ENCODE measurements around the gene KBTBD4. TPM values are rescaled to one million over a fixed set of nuclear protein-coding genes. Genes with fewer than 3 reads are reported as not detected.

The KBTBD4 gene
- total and polyA plus RNA-seq, 2 of the 13 experiments (the other 11 are each of a cell fraction or from before 2014, with no cell fraction given), result 8.5 to 12.8 TPM

GRCh38 chr11:47533690-47534151, 45.0 kb downstream of the KBTBD4 start:
- H4K20me1 ChIP-seq (ENCODE audit: insufficient read depth, low read length), result peaks cover 52% of the 10 kb centered on the region
- TF ChIP-seq ZNF280B (CRISPR knock-in tag; IDR thresholded peaks at IDR 0.05; ENCODE audit: borderline replicate concordance) (no peak), PHF21A (CRISPR knock-in tag; IDR thresholded peaks at IDR 0.05) (no peak), ZNF737 (CRISPR knock-in tag; IDR thresholded peaks at IDR 0.05; ENCODE audit: borderline replicate concordance) (no peak), ZNF724P (CRISPR knock-in tag; IDR thresholded peaks at IDR 0.05; ENCODE audit: borderline replicate concordance) (no peak), FOSL2 (CRISPR knock-in tag; IDR thresholded peaks at IDR 0.05) (no peak), UBTF (CRISPR knock-in tag; IDR thresholded peaks at IDR 0.05) (no peak), AHDC1 (CRISPR knock-in tag; IDR thresholded peaks at IDR 0.05; ENCODE audit: borderline replicate concordance) (no peak)
- TF ChIP-seq, protein P1, sequence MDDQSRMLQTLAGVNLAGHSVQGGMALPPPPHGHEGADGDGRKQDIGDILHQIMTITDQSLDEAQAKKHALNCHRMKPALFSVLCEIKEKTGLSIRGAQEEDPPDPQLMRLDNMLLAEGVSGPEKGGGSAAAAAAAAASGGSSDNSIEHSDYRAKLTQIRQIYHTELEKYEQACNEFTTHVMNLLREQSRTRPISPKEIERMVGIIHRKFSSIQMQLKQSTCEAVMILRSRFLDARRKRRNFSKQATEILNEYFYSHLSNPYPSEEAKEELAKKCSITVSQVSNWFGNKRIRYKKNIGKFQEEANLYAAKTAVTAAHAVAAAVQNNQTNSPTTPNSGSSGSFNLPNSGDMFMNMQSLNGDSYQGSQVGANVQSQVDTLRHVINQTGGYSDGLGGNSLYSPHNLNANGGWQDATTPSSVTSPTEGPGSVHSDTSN (CRISPR knock-in tag; IDR thresholded peaks at IDR 0.05; ENCODE audit: borderline replicate concordance), result no peak
- TF ChIP-seq, protein P2, sequence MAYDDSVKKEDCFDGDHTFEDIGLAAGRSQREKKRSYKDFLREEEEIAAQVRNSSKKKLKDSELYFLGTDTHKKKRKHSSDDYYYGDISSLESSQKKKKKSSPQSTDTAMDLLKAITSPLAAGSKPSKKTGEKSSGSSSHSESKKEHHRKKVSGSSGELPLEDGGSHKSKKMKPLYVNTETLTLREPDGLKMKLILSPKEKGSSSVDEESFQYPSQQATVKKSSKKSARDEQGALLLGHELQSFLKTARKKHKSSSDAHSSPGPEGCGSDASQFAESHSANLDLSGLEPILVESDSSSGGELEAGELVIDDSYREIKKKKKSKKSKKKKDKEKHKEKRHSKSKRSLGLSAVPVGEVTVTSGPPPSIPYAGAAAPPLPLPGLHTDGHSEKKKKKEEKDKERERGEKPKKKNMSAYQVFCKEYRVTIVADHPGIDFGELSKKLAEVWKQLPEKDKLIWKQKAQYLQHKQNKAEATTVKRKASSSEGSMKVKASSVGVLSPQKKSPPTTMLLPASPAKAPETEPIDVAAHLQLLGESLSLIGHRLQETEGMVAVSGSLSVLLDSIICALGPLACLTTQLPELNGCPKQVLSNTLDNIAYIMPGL (CRISPR knock-in tag; IDR thresholded peaks at IDR 0.05; ENCODE audit: borderline replicate concordance in 1 of 2, low read depth in 1 of 2), result no peak

More at GRCh38 chr11:47533690-47534151, 45.0 kb downstream of the KBTBD4 start:
- no peak overlapping the region for H3K27ac ChIP-seq (ENCODE audit: extremely low read length, insufficient read depth, low read length)
- no peak overlapping the region for H3K9ac ChIP-seq (ENCODE audit: insufficient read depth, low read depth, low read length)
- no peak for DNase-seq (ENCODE audit: low spot score)
- no TSS peak for BruUV-seq (replicated peaks)
- H3K4me2 ChIP-seq (ENCODE audit: low read depth, low read length), result no peak overlapping the region
- no peak for FAIRE-seq
- in situ Hi-C loops (cut with HindIII; ENCODE audit: extremely low pct_ligation_motif_present, low pct_unique_long_range_greater_than_20kb) (no loop called here), intact Hi-C loops (cut with micrococcal nuclease; ENCODE audit: unreplicated experiment) (no loop called here)
- ChIA-PET POLR2A (interaction anchor here (0.8 to 1.1 kb wide), 2 partner anchors 54 to 96 kb away, joined by 3 to 4 read pairs; no protein-coding TSS in a partner anchor), CTCF (ENCODE audit: low intra/inter-chr PET ratio, low total read pairs) (no interaction called here)
- no peak overlapping the region for H3K4me3 ChIP-seq (replicated peaks in 1 of 3; ENCODE audit: insufficient read depth in 1 of 3, low read depth in 2 of 3, low read length in 3 of 3)
- H3K9me3 ChIP-seq (ENCODE audit: low read length), result no peaks in the 10 kb centered on the region
- H2AFZ ChIP-seq (ENCODE audit: low read length), result no peak overlapping the region
- peaks cover 35% of the 10 kb centered on the region for H3K4me1 ChIP-seq (ENCODE audit: insufficient read depth, low read length)
- H3K27me3 ChIP-seq (ENCODE audit: control insufficient read depth in 1 of 2, insufficient read depth in 2 of 2, low read length in 2 of 2), result no peaks in the 10 kb centered on the region
- H3K79me2 ChIP-seq (ENCODE audit: insufficient read depth, low read length), result peaks cover 93% of the 10 kb centered on the region
- ATAC-seq, result no peak
- WGBS (ENCODE audit: low lambda C conversion rate), result 100% methylated on average over 2 of the region's 2 CpGs
- peaks cover 2% of the 10 kb centered on the region in 2 experiments; a peak in 1 of 5 replicates for H3K36me3 ChIP-seq (replicated peaks in 1 of 2; ENCODE audit: control insufficient read depth in 1 of 2, insufficient read depth in 2 of 2, low read length in 2 of 2)
